ENCODE measurements around the gene LAMB2.

The LAMB2 gene

DNA sequence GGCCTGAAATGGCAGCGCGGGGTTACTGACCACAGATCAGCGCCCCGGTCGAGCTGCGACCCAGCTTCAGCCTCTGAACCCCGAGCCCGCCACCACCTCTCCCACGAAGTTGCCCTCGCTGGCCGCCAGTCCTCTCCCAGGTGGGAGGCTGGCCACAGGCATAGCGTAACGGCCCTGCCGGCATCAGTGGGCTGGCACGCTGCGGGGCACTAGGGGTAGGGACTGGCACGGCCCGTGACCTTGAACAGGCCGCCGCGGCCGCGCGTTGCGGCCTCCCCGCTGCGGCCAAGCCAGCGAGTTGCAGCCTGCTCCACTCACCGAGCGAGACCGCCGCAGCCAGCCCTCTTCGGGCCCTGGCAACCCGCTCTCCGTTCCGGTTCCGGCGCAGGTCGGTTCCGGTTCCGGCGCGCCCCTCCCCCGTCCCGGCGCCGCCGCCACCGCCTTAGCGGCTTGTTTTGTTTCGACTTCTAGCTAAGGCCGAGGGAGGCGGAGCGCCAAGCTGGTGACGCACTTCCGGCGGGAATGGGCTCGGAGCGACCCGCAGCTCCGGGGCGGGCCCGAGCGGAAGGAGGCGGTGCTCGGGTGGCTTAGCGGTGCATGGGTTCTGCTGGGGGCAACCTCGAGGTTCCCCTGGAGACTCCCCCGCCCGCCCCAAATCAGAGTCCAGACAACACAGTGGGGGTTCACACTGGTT lies 12.3 kb downstream of the LAMB2 start, which contains the start of gene USP19:
TSS of gene USP19 (minus strand) at position 386 of the 694 bp plus-strand sequence. CDS start 1,678 bp downstream, outside the sequence.
- DNase-seq: peak; percentile 91

DNA sequence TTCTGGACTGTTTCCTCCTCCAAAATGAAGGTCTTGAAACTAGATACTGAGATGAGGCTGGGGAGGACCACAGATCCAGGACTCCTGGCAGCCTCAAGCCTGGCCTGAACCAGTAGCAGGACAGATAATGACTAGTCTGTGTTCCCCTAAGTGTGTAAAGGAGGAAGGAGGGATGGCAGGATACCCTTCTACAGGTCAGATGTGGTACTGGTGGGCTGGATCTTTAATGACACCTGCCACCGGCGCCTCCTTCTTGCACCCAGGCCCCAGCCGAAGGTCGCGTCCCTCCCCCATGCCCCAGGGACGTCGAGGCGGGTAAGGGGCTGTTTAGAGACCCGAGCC lies 12.8 kb downstream of the LAMB2 start:
- no peak for DNase-seq

DNA sequence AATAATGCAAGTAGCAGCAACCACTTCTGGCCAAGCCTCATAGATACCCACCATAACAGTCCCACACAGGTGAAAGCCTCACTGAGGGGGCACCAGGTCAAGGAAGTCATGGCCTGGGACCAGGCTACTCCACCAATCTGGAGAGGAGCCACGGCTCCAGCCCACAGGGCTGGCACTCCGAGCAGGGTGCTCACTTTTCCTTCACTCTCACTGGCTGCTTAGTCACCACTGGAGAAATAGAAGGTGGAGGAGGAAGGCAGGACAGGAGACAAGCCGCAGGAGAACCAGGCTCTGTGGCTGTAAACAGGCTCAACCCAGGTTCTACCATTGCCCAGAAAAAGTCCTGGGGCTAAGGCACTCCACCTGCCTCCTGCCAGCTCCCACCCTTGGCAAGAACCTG lies 13.4 kb downstream of the LAMB2 start:
- no peak for DNase-seq

DNA sequence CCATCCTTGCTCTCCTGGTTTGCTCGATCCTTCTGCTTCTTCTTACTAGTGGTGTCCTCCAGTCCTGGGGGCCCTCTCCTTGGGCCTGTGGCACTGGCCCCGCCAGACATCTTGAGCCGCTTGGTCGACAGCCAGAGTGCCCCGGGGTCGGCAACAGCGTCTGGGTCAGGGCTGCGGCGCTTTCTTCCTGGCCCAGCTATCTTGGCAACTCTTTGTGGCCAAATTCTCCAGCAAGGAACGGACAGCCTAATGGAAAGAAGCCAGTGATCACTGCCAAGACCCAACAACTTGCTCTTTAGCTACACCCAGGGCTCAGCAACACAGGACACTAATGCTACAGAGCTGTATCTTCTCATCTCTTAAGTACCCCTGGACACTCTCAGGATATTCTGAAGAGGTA lies 13.8 kb downstream of the LAMB2 start:
- no peak for DNase-seq

DNA sequence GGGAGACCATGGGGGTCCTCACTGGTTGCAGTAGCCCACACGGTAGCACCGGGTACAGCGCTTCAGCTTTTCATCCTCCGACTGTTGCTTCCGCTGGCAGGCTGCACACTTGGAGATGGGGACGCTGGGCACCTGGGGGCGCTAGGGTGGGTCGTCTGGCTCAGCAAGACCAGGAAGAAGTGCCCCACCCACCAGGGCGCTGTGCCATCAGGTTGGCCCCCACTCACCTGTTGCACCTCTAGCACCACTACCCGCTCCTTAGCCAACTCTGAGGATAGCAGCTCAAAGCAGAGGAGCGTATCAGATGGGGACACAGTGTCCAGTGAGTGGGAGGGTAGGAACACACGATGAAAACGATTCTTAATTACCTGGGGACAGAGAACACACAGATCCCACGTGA lies 20.6 kb downstream of the LAMB2 start:
- no peak for DNase-seq

DNA sequence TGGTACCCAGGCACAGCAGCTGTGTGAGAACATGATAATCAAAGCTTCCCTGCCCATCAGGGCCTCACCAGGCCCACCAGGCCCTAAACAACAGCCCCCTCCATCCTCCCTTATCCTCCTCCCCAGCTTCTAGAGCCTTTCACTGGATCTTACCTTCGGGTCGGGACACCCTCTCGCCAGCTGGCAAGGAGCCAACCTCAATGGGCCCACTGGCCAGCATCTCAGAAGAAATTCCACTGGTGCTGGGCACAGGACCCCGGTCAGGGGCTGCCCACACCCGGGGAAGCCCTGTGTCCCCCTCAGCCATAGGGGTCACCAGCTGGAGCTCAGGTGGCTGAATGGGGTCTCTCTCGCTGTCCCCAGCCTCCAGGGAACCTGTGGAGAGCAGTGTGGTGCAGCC lies 21.5 kb downstream of the LAMB2 start:
- no peak for DNase-seq

DNA sequence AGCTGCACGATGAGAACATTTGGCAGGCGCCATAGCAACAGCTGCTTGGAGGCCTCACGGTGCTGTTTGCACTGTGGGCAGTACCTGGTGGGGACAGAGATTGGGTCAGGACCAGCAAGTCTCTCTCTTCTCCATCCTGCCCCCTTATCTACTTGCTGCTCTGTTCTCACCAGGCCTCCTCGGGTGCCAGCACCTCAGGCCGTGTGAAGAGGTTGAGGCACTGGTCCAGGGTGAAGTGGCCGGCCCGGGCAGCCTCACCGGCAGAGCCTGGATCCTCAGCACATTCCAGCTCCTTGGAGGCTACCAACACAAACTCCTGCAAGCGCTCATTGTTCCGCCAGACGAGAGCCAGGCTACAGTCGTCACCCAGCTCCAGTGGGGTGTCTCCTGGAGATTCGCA lies 22.1 kb downstream of the LAMB2 start:
- no peak for DNase-seq

DNA sequence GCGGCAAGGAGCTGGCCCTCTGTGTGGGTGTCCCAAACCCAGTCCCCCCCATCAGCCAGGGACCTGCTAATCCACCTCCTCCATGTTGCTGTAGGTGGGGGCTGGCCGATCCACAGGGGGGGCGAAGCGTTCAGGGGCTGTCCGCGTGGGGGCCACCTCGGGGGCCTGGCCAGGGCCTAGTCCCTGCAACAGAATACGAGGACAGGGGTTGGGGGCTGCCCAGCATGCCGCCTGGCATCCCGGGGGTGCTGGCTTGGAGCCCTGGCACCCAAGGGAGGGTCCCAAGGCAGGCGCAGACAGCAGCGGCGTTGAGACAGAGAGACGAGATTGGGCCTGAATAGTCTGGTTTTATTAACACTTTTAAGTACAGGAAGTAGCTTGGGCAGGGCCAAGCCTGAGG lies 24.5 kb downstream of the LAMB2 start:
- no peak for DNase-seq

DNA sequence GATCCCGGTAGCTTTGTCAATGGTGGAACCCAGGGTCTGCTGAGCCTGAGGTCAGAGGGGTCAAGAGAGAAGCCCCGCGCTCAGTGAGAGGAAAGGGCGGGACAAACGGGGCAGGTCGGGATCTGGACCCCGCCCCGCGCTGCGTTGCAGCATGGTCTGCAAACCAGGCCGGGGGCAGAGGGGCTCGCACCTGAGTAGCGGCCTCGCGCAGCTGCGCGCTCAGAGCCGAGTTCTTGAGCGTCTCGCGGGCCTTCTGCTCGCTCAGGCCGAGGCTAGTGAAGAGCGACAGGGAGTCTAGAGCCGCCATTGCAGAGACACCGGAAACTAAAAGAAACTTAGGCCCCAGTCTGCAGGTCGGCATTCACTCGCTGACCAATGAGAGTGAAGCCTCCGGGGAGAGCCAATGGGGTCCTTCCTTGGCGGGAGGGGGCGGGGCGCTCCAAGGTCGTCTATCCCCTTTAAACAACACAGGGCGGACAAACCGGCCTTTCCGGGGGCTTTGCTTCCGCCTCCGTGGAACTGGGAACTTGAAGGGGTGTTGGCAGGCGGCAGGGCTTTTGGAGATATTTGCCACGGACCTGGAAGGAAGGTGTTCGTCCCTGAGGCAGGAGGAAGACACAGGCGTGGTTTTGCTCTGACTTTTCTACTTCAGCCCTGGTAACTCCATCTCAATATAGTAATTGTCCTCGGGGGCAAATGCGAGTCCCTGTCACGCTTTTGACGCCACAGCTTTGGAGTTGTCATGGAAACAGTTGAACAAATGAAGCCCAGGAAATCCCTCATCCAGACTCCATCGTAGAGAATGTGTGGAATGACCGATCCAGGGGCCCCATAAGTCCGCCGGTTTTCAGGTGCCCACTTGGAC lies 28.2 kb downstream of the LAMB2 start, which contains the start of gene QARS1:
TSS of gene QARS1 (minus strand) at position 331 of the 865 bp plus-strand sequence. CDS start at position 307, 24 bp downstream.
- DNase-seq: peak; percentile 93

DNA sequence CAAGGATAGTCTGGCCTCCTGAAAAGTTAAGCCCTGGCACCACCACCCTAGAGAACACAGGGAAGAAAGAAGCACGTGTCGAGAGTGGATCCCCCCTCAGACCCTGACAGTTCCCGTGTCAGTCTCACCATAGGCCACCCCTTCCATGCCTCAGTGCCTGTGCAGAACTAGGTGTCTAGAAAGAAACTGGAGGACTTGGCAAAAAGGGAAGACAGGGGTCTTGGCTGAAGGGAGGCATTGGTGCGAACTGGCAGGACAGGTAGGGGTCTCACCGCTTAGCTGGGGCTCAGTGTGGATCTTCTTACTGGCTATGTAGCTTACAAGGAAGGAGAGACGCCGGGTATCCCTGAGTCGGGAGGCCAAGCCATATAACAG lies 28.8 kb downstream of the LAMB2 start:
- no peak for DNase-seq

DNA sequence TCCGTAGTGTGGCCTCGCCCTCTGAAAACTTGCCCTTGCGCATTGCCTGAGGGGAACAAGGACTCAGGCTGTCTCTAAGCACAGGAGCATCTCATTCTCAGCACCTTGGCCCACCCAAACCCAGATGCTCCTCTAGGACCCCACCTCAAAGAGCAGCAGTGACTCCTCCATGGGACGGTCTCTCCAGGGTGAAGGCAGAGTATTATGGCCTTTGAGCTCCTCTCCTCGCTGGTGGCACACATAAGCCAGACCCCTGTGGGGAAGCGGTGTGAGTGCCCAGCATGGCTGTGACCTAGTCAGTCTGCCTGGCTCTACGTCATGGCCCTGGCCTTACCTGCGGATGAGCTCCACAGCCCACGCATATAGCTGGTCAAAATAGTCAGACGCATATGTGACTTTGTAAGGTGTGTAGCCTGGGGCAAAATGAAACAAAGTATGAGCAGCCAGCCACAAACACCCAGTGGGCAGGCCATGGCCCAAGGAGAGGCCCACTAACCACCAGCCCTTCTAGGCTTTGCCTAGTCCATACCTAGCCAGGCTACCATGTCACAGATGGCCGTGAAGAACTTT lies 32.7 kb downstream of the LAMB2 start:
- no peak for DNase-seq

DNA sequence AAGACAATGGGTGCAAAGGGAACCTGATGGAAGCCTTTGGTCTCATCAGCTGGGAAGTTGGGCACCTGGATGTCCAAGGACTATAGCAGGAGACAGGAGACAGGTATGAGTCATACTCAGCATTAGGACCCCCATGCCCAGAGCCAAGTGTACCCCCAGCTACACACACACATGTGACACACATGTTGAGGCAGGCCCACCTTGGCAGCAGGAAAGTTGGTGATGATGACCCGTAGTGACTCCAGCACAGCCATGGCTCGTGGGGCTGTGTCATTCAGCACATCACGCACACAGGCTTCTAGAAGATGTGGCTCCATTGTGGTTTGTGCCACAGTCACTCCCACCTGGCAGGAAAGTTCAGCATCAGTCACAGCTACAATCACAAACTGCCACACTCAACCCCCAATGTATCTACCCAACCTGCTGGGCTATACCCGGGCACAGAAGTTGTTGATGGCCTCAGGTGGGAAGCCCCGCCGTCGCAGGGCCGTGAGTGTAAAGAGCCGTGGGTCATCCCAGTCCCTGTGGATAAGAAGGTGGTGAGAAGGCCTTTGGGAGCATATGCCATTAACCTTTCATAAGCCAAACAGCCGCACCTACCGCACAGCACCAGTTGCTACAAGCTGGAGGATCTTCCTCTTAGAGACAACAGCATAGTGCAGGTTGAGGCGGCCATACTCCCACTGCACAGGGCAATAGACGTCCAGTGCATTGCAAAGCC lies 33.8 kb downstream of the LAMB2 start:
- no peak for DNase-seq

DNA sequence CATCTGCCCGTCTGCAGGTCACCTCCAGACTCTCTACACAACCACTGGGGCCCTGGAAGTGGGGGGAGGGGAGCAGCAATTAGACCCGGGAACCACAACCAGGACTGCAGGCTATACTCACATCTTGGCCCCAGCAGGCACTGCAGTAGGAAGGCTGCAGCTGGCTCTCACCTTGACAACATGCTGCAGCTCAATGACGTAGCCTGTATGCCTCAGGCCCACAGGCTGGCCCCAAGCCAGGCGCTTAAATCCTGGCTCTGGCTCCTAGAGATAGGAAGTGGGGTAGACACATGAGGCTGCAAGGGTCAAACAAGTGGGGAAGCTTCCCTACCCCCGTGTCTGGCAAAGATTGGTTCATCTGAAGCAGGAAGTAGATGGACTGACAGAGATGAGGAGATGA lies 34.4 kb downstream of the LAMB2 start:
- peak; percentile 34 for DNase-seq

DNA sequence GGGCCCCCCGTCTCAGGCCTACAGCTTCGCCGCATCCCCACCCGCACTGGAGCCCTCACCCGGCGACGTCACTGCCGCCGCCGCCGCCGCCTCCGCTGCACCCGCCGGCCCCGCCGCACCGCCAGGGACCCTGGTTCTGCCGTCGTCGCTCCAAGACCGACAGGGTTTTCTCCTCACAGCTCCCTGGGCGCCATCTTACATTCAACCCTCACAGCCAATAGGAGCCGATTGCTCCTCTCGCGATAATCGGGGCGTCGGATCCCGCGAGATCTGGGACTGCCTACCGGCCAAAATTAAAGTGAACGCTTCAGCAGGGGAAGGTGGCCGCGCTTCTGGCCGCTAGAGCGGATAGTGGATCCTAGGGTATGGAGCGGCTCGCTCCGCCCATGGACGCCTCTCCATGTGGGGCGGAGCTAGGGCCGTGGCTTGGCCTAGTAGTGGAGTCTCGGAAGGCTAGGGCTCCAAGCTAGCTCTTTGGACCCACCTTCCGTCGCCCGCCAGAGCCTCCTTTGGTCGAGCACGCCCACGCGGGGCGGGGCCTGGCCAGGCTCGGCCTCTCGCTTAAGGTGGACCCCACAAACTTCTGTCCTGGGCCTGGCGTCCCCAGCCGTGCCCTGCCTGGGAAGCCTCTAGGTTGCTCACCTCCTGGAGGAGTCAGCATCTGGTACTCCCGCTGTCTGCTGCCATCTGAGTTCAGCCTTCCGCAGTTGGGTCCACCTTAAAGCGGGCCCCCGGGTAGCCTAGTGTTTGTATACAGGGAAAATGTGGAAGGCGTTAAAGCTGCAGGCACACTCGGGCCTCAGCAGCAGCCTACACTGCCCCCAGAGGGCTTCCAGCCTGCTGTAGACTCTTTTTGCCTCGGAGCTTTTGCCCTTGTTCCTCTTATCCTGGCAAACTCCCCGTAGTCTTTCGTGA lies 38.7 kb downstream of the LAMB2 start, which contains the start of gene QRICH1:
TSS of gene QRICH1 (minus strand) at position 219 of the 915 bp plus-strand sequence. CDS start 17,054 bp downstream, outside the sequence.
- DNase-seq: peak; percentile 99

DNA sequence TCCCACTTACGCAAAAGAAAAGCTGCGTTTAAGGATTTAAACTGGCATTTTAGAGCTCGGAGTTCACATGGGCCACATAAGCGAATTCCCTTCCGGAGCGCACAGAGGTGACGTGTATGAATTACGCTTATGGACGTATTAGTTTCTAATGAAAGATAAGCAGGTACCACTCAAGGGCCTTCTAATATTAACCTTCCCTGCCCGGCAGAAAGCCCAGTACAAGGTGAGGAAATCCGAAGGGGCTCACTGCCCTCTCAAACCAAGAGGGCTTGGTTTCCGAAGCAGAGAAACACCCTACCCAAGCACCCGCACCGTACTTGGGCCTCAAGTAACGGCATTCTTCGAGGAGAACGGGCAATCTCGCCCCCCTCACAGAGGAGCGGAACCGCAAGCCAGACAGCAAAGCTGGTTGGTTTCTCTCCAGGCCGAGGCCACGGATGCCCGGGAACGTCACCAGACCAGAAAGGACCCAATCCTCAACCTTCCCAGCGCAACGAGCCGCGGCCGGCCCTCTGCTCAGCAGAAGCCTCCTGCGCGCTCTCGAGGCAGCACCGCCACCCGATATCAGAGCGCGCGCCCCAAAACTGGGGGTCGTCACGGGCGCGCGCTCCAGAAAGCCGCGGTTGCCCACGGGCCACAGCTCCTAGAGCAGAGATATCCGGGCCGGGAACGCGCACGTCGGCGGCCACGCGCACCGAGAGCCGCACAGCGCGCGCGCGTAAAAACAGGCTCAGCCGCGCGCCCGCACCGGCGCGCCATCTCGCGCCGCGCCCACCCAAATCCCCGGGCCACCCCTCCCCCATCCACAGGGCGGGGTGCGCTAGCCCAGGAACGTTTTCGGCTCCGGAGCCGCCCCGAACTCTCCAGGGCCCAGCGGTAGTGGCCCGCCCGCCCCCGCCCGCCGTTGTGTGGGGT lies 39.7 kb downstream of the LAMB2 start:
- peak; percentile 74 for DNase-seq

DNA sequence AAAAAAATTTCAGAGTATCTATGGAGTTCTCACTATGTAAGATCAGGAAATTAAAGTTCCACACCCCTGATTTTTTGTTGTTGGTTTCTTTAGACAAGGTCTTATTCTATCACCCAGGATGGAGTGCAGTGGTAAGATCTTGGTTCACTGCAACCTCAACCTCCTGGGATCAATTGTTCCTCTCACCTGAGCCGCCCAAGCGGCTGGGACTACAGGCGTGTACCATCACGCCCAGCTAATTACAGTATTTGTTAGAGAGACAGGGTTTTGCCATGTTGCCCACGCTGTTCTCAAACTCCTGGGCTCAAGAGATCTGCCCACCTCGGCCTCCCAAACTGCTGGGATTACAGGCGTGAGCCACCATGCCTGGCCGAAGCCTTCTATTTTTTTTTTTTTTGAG lies 51.4 kb downstream of the LAMB2 start:
- DNase-seq: no peak

DNA sequence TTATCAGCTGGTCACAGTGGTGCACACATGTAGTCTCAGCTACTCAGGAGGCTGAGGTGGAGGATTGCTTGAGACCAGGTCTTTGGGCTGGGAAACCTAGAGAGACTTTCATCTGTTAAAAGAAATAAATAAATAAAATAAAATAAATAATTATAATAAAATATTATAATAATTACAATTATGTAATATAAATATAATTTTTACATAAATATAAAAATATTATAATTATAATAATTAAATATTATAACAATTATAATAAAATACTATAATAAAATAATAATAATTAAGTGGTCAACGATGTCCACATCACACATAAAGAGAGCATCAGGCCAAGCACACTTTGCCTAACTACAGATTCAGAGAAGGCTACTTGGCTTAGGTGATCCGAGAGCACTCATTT lies 53.6 kb downstream of the LAMB2 start:
- DNase-seq: no peak

DNA sequence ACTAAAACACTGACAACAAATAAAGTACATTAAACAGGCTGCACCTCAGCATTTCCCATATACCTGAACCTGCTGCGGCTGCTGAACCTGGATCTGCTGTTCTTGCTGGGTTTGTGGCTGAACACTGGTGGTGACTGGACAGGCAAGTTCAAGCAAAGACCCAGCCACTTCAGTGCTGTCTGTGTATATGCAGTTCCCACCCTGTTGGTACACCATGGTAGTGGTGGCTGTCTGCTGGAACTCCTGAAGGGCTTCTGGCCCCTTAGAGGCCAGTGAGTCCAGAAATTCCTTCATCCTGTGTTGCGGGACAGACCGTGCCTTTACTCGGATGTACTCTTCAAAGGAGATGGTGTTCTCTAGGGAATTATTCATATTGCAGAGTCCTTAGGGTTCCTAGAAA lies 56.2 kb downstream of the LAMB2 start:
- no peak for DNase-seq

DNA sequence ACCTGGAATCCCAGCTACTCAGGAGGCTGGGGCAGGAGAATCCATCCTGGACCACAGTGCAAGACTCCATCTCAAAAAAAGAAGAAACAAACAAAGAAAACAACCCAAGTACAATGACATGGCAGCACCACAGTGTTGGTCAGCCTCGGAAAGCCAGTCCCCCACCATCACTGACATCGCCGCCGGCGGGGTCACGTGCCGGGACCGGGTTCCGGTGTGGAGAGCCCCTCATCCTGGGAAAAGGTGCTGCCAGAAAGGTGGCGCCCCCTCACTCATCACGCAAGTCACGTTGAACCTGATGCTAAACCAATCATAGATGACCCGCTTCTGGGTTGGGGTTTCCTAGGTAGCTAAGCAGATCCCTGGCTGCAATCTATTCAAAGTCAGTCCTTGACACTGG lies 56.7 kb downstream of the LAMB2 start:
- DNase-seq: no peak
